Uterus (tissue), 4 donors: ENCODE results near the gene CATSPER4. TPM values are rescaled to one million over a fixed set of nuclear protein-coding genes. Genes with fewer than 3 reads are reported as not detected.

Experiments
- DNase-seq, 2 donors: peaks; one replicate each; pipeline ENCODE4 v3.0.0-alpha.2; 2019 to 2020
- H3K27ac ChIP-seq, 2 donors: fragments of 200-600 bp; sonication (generic); 1 replicate in 1 of 2; 2 replicates in 1 of 2; pipeline ENCODE4 v1.5.1; 2016 to 2018
- H3K27me3 ChIP-seq, 2 donors: fragments of 200-600 bp; sonication (generic); one replicate each; pipeline ENCODE4 v1.5.1; 2018 to 2019; ENCODE audit warnings: control low read depth in 1 of 2
- H3K36me3 ChIP-seq, 2 donors: fragments of 200-600 bp; sonication (generic); one replicate each; pipeline ENCODE4 v1.5.1; 2019; ENCODE audit warnings: control low read depth in 1 of 2
- H3K4me1 ChIP-seq, 2 donors: fragments of 200-600 bp; sonication (generic); one replicate each; pipeline ENCODE4 v1.5.1; 2018 to 2019; ENCODE audit warnings: control low read depth in 1 of 2
- H3K4me3 ChIP-seq, 2 donors: fragments of 200-600 bp; sonication (generic); 1 replicate in 1 of 2; 2 replicates in 1 of 2; pipeline ENCODE4 v1.5.1; 2018 to 2019; ENCODE audit warnings: mild to moderate bottlenecking in 1 of 2
- H3K9me3 ChIP-seq, 2 donors: fragments of 200-600 bp; sonication (generic); one replicate each; pipeline ENCODE4 v1.5.1; 2019; ENCODE audit warnings: control low read depth in 1 of 2
- POLR2A ChIP-seq, 2 donors: fragments of 450-650 bp; IDR thresholded peaks; one replicate each; pipeline ENCODE4 v1.6.1; 2016; ENCODE audit warnings: antibody characterized with exemption in 2 of 2, mild to moderate bottlenecking in 1 of 2, moderate library complexity in 1 of 2
- intact Hi-C: fragments of 100-400 bp; cut with DNase I; formaldehyde crosslinking; loops from one replicate; pipeline ENCODE4 v1.15.1; 2023; ENCODE audit warnings: low total_unique reads
- total RNA-seq, 4 donors: library from RNA; depleted of rRNA in 3 of 4; stranded (reverse); fragments of >200 nt in 3 of 4; gene quantifications; one replicate each; pipeline versions ENCODE4 v1.1.0 to v1.2.4, GENCODE V29; 2014 to 2023
- TF ChIP-seq, protein P1 (sequence below), 4 experiments: fragments of 200-600 bp in 2 of 4; fragments of 450-650 bp in 2 of 4; sonication (generic) in 2 of 4; IDR thresholded peaks; one replicate each; pipeline ENCODE4 v1.5.1; 2016 to 2019; ENCODE audit warnings: antibody characterized with exemption in 4 of 4, mild to moderate bottlenecking in 2 of 4, moderate library complexity in 1 of 4
- donor health status: DM: yes; HTN: yes; CAD: no.

Gene CATSPER4
- total RNA-seq, 4 donors from 2014 or later, result not detected

- H3K36me3 ChIP-seq, result no peaks in the 10 kb centered on the region
- H3K27ac ChIP-seq, result no peak overlapping the region
- TF ChIP-seq POLR2A (IDR thresholded peaks at IDR 0.05), result no peak
- TF ChIP-seq, protein P1, sequence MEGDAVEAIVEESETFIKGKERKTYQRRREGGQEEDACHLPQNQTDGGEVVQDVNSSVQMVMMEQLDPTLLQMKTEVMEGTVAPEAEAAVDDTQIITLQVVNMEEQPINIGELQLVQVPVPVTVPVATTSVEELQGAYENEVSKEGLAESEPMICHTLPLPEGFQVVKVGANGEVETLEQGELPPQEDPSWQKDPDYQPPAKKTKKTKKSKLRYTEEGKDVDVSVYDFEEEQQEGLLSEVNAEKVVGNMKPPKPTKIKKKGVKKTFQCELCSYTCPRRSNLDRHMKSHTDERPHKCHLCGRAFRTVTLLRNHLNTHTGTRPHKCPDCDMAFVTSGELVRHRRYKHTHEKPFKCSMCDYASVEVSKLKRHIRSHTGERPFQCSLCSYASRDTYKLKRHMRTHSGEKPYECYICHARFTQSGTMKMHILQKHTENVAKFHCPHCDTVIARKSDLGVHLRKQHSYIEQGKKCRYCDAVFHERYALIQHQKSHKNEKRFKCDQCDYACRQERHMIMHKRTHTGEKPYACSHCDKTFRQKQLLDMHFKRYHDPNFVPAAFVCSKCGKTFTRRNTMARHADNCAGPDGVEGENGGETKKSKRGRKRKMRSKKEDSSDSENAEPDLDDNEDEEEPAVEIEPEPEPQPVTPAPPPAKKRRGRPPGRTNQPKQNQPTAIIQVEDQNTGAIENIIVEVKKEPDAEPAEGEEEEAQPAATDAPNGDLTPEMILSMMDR (IDR thresholded peaks at IDR 0.05), result no peak
- no peak overlapping the region for H3K4me3 ChIP-seq
- H3K4me1 ChIP-seq, result no peaks in the 10 kb centered on the region
- H3K27me3 ChIP-seq, result no peaks in the 10 kb centered on the region
- no peak for DNase-seq
- H3K9me3 ChIP-seq, result no peaks in the 10 kb centered on the region
- intact Hi-C loops, result no loop called here
These were observed 5.5 kb upstream of the CATSPER4 start for GRCh38 chr1:26184883-26185282.

DNA sequence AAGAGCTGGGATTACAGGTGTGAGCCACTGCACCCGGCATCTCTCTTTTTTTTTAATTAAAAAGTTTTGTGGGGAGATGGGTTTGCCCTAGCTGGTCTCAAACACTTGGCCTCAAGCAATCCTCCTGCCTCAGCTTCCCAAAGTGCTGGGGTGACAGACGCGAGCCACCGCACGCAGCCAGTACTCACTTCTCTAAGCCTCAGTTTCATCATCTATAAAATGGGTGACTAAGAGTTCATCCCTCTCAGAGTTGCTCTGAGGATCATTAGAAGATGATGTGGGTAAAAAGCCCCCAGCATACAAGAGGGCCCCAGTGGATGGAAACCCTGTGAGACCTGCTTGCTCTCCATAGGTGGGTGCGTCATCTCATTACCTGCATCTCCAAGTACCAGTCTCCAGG is 2.5 kb upstream of the CATSPER4 start:
- Histone ChIP-seq H3K27ac (no peak overlapping the region), H3K27me3 (no peaks in the 10 kb centered on the region), H3K36me3 (no peaks in the 10 kb centered on the region), H3K4me3 (no peak overlapping the region), H3K9me3 (no peaks in the 10 kb centered on the region), H3K4me1 (no peaks in the 10 kb centered on the region)
- intact Hi-C loops, result no loop called here
- DNase-seq, result no peak
- TF ChIP-seq, protein P1 (IDR thresholded peaks at IDR 0.05), result no peak
- TF ChIP-seq POLR2A (IDR thresholded peaks at IDR 0.05), result no peak

DNA sequence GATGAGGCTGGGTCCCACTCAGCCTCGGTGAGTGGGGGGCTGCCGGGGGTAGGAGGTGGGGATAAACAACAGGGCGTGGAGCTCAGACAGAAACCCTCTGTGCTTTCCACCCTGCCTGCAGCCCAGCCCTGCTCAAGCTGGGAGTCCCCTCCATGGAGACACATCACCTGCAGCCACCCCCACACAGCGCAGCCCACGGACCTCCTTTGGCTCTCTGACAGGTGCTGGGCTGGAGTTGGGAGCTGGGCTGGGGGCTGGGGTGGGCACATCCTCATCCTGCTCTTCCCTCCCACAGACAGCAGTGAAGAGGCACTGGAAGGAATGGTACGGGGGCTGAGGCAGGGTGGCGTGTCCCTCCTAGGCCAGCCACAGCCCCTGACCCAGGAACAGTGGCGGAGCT is 1.9 kb upstream of the CATSPER4 start:
- no peak overlapping the region for H3K27ac ChIP-seq
- H3K9me3 ChIP-seq, result no peaks in the 10 kb centered on the region
- TF ChIP-seq, protein P1 (IDR thresholded peaks at IDR 0.05), result no peak
- TF ChIP-seq POLR2A (IDR thresholded peaks at IDR 0.05), result no peak
- DNase-seq, result no peak
- intact Hi-C loops, result no loop called here
- no peak overlapping the region for H3K4me3 ChIP-seq
- H3K4me1 ChIP-seq, result no peaks in the 10 kb centered on the region
- H3K36me3 ChIP-seq, result no peaks in the 10 kb centered on the region
- no peaks in the 10 kb centered on the region for H3K27me3 ChIP-seq

GRCh38 chr1:26189331-26189730 is 1.1 kb upstream of the CATSPER4 start:
- Histone ChIP-seq H3K27me3 (no peaks in the 10 kb centered on the region), H3K36me3 (no peaks in the 10 kb centered on the region), H3K4me1 (no peaks in the 10 kb centered on the region), H3K27ac (no peak overlapping the region), H3K4me3 (no peak overlapping the region), H3K9me3 (no peaks in the 10 kb centered on the region)
- intact Hi-C loops, result no loop called here
- TF ChIP-seq, protein P1 (IDR thresholded peaks at IDR 0.05), result no peak
- TF ChIP-seq POLR2A (IDR thresholded peaks at IDR 0.05), result no peak
- DNase-seq, result no peak

DNA sequence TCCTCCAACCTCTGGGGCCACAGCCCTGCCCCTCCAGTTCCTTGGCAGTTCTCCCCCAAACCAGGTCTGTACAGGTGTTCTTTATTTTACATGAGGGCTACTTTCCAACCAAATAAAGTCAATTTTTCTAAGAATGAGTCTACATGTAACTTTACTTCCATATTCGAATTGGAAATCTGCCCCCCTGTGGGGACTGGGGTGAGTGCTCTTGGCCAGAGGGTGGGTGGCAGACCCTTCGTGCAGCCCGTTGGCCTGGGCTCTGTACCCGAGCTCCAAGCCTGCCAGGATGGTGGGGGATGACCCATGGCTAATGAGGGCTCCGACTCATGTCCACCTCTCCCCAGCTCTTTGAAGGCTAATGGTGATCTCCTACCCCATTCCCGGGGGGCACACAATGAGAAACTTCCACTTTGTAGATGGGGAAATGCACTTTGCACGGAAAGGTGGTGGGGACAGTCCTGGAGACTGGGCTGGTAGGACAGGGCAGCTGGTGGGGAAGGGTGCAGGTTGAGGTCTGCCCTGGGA is 589 bp upstream of the CATSPER4 start:
- Histone ChIP-seq H3K36me3 (no peaks in the 10 kb centered on the region), H3K4me3 (no peak overlapping the region), H3K27ac (no peak overlapping the region), H3K4me1 (no peaks in the 10 kb centered on the region), H3K9me3 (no peaks in the 10 kb centered on the region), H3K27me3 (no peaks in the 10 kb centered on the region)
- intact Hi-C loops, result no loop called here
- no peak for DNase-seq
- TF ChIP-seq, protein P1 (IDR thresholded peaks at IDR 0.05), result no peak
- no peak for TF ChIP-seq POLR2A (IDR thresholded peaks at IDR 0.05)
